Kidney (tissue), 14 donors: ENCODE data around the gene MLC1. TPM values are rescaled to one million over a fixed set of nuclear protein-coding genes. Genes with fewer than 3 reads are reported as not detected.

Source experiments
- DNase-seq, 5 donors: peaks; one replicate each; pipeline ENCODE4 v3.0.0-alpha.2; 2013 to 2020
- FAIRE-seq: peaks from 2 replicates; lab custom pipeline; 2012; peaks lifted over from hg19 to GRCh38; lab: Jason Lieb, UNC
- H3K27ac ChIP-seq, 2 donors: one replicate each; pipeline ENCODE4 v1.7.0; 2013; ENCODE audit warnings: low read depth in 2 of 2, low read length in 2 of 2, inconsistent platforms in 1 of 2
- H3K27me3 ChIP-seq: one replicate; pipeline ENCODE4 v1.7.1; 2013; ENCODE audit warnings: low read length, inconsistent platforms; ENCODE audit not compliant: control insufficient read depth, insufficient read depth
- H3K36me3 ChIP-seq, 3 donors: one replicate each; pipeline versions ENCODE4 v1.7.0 to v1.7.1; 2013; ENCODE audit warnings: low read length in 3 of 3, control low read depth in 1 of 3, inconsistent platforms in 1 of 3; ENCODE audit not compliant: insufficient read depth in 3 of 3, control insufficient read depth in 2 of 3
- H3K4me1 ChIP-seq, 3 donors: one replicate each; pipeline versions ENCODE4 v1.7.0 to v1.7.1; 2013; ENCODE audit warnings: low read length in 3 of 3, inconsistent platforms in 1 of 3, low read depth in 1 of 3; ENCODE audit not compliant: control insufficient read depth in 2 of 3, insufficient read depth in 2 of 3
- H3K4me3 ChIP-seq, 3 donors: one replicate each; pipeline versions ENCODE4 v1.7.0 to v1.8.1; 2013; ENCODE audit warnings: low read length in 3 of 3, control low read depth in 1 of 3, inconsistent platforms in 1 of 3
- H3K9ac ChIP-seq, 3 donors: one replicate each; pipeline versions ENCODE4 v1.7.0 to v1.7.1; 2013; ENCODE audit warnings: low read length in 3 of 3, control low read depth in 1 of 3, inconsistent platforms in 1 of 3
- H3K9me3 ChIP-seq, 3 donors: one replicate each; pipeline versions ENCODE4 v1.7.0 to v1.7.1; 2013; ENCODE audit warnings: low read length in 3 of 3, control low read depth in 1 of 3, inconsistent platforms in 1 of 3; ENCODE audit not compliant: control insufficient read depth in 2 of 3, insufficient read depth in 1 of 3
- CTCF ChIP-seq: IDR thresholded peaks from 3 replicates; pipeline ENCODE4 v1.5.1; 2012; ENCODE audit warnings: mild to moderate bottlenecking, moderate library complexity, borderline replicate concordance; ENCODE audit not compliant: insufficient read depth; ENCODE audit errors: extremely low read depth
- intact Hi-C: fragments of 100-400 bp; cut with DNase I; formaldehyde crosslinking; loops from one replicate; pipeline ENCODE4 v1.11.1; 2022
- polyA plus RNA-seq: library from polyadenylated mRNA; stranded (reverse); fragments of 350-450 nt; fragmentation: Illumina TruSeq; extraction: RNeasy Lipid Tissue Mini Kit (QIAGEN cat#74804); gene quantifications from one replicate; pipeline ENCODE4 v1.2.3, GENCODE V29; 2014; ENCODE audit warnings: low read depth, low replicate concordance; ENCODE audit not compliant: insufficient read depth
- total RNA-seq: library from RNA; stranded (reverse); fragmentation: NEBNext Ultra II Directional; extraction: Animal tissue kit (Norgen Biotek cat#: 25700); gene quantifications from one replicate; pipeline ENCODE4 v1.2.1, GENCODE V29; 2021
- donor health status: control.
- donor health status: control.
- donor health status: control.
- donor health status: control.
- donor health status: control.
- donor health status: DM: yes; HTN: yes; CAD: no.
- donor health status: Normal renal cell carcinoma (clear cell type).

The MLC1 gene
- total and polyA plus RNA-seq, 2 donors from 2014 or later, result 0.28 TPM; not detected in 1

GRCh38 chr22:50129121-50129736, 44.0 kb upstream of the MLC1 start:
- TF ChIP-seq CTCF, result no peak
- intact Hi-C loops, result no loop called here
- Histone ChIP-seq H3K27me3 (no peaks in the 10 kb centered on the region), H3K9me3 (no peaks in the 10 kb centered on the region), H3K9ac (no peak overlapping the region), H3K4me3 (no peak overlapping the region), H3K4me1 (no peaks in the 10 kb centered on the region), H3K36me3 (no peaks in the 10 kb centered on the region), H3K27ac (no peak overlapping the region)
- FAIRE-seq (no peak), DNase-seq (no peak)

GRCh38 chr22:50125029-50125428, 39.8 kb upstream of the MLC1 start:
- intact Hi-C loops, result no loop called here
- Histone ChIP-seq H3K36me3 (no peaks in the 10 kb centered on the region), H3K27me3 (no peaks in the 10 kb centered on the region), H3K9ac (no peak overlapping the region), H3K4me3 (no peak overlapping the region), H3K4me1 (no peaks in the 10 kb centered on the region), H3K27ac (no peak overlapping the region), H3K9me3 (peaks cover 0 to 7% (median 0%) of the 10 kb centered on the region in 3 donors)
- no peak for TF ChIP-seq CTCF
- FAIRE-seq (no peak), DNase-seq (no peak)

GRCh38 chr22:50123119-50123518, 37.9 kb upstream of the MLC1 start:
- DNase-seq, result no peak
- Histone ChIP-seq H3K9ac (no peak overlapping the region), H3K27me3 (no peaks in the 10 kb centered on the region)

More at GRCh38 chr22:50123119-50123518, 37.9 kb upstream of the MLC1 start:
- Histone ChIP-seq H3K27ac (no peak overlapping the region), H3K4me3 (no peak overlapping the region), H3K4me1 (no peaks in the 10 kb centered on the region), H3K9me3 (peaks cover 0 to 7% (median 0%) of the 10 kb centered on the region in 3 donors), H3K36me3 (no peaks in the 10 kb centered on the region)
- no peak for FAIRE-seq
- intact Hi-C loops, result no loop called here
- TF ChIP-seq CTCF, result no peak
